ES-I3 (cell line): ENCODE results near the gene TASP1.

Source experiments
- H3K36me3 ChIP-seq: 2 replicates; pipeline ENCODE4 v1.6.1; 2013; ENCODE audit warnings: mild to moderate bottlenecking, low read length, control low read depth, moderate library complexity; ENCODE audit not compliant: insufficient read depth
- H3K4me1 ChIP-seq: 2 replicates; pipeline ENCODE4 v1.6.1; 2013; ENCODE audit warnings: mild to moderate bottlenecking, control low read depth, low read length; ENCODE audit not compliant: insufficient read depth
- H3K9ac ChIP-seq: 2 replicates; pipeline ENCODE4 v1.6.1; 2013; ENCODE audit warnings: low read depth, mild to moderate bottlenecking, low read length, moderate library complexity
- H3K9me3 ChIP-seq: 2 replicates; pipeline ENCODE4 v1.6.1; 2013; ENCODE audit warnings: mild to moderate bottlenecking, low read length, moderate library complexity; ENCODE audit not compliant: control insufficient read depth, insufficient read depth

Gene TASP1

GRCh38 chr20:13574071-13574470 lies 64.7 kb downstream of the TASP1 start:
- 0 out of 2 replicates have a peak, but pooled peaks cover 7% of the 10 kb centered on the region for H3K4me1 ChIP-seq
- H3K9ac ChIP-seq = no peak overlapping the region
- no peaks in the 10 kb centered on the region for H3K36me3 ChIP-seq
- peaks cover 6% of the 10 kb centered on the region; the same call in 1 of the 2 replicates for H3K9me3 ChIP-seq

GRCh38 chr20:13571662-13572061 lies 67.1 kb downstream of the TASP1 start:
- H3K36me3 ChIP-seq = no peaks in the 10 kb centered on the region
- H3K9ac ChIP-seq = no peak overlapping the region
- H3K9me3 ChIP-seq = peaks cover 6% of the 10 kb centered on the region; the same call in 1 of the 2 replicates
- H3K4me1 ChIP-seq = 0 out of 2 replicates have a peak, but pooled peaks cover 7% of the 10 kb centered on the region

GRCh38 chr20:13567663-13568062 lies 71.1 kb downstream of the TASP1 start:
- Histone ChIP-seq H3K4me1 (0 out of 2 replicates have a peak, but pooled peaks cover 7% of the 10 kb centered on the region), H3K9me3 (no peaks in the 10 kb centered on the region), H3K9ac (no peak overlapping the region), H3K36me3 (no peaks in the 10 kb centered on the region)

GRCh38 chr20:13563854-13564253 lies 74.9 kb downstream of the TASP1 start:
- no peaks in the 10 kb centered on the region for H3K4me1 ChIP-seq
- H3K9me3 ChIP-seq = no peaks in the 10 kb centered on the region
- H3K9ac ChIP-seq = no peak overlapping the region
- H3K36me3 ChIP-seq = no peaks in the 10 kb centered on the region

GRCh38 chr20:13554706-13555105 lies 84.0 kb downstream of the TASP1 start:
- no peaks in the 10 kb centered on the region for H3K36me3 ChIP-seq
- no peaks in the 10 kb centered on the region for H3K4me1 ChIP-seq
- H3K9ac ChIP-seq = no peak overlapping the region
- no peaks in the 10 kb centered on the region for H3K9me3 ChIP-seq

- Histone ChIP-seq H3K9me3 (no peaks in the 10 kb centered on the region), H3K4me1 (no peaks in the 10 kb centered on the region), H3K9ac (no peak overlapping the region), H3K36me3 (no peaks in the 10 kb centered on the region)
These were observed 84.7 kb downstream of the TASP1 start for GRCh38 chr20:13554076-13554475.

GRCh38 chr20:13552061-13552460 lies 86.7 kb downstream of the TASP1 start:
- Histone ChIP-seq H3K9me3 (no peaks in the 10 kb centered on the region), H3K9ac (no peak overlapping the region), H3K36me3 (no peaks in the 10 kb centered on the region), H3K4me1 (no peaks in the 10 kb centered on the region)

- Histone ChIP-seq H3K9me3 (no peaks in the 10 kb centered on the region), H3K9ac (no peak overlapping the region)
These were observed 89.3 kb downstream of the TASP1 start for GRCh38 chr20:13549451-13549850.

GRCh38 chr20:13546497-13547131 lies 92.1 kb downstream of the TASP1 start:
- H3K36me3 ChIP-seq = no peaks in the 10 kb centered on the region
- no peaks in the 10 kb centered on the region for H3K4me1 ChIP-seq
- H3K9me3 ChIP-seq = no peaks in the 10 kb centered on the region
- peak overlapping the region; percentile 7; the same call in 1 of the 2 replicates for H3K9ac ChIP-seq

More at GRCh38 chr20:13549451-13549850, 89.3 kb downstream of the TASP1 start:
- no peaks in the 10 kb centered on the region for H3K4me1 ChIP-seq
- H3K36me3 ChIP-seq = no peaks in the 10 kb centered on the region

GRCh38 chr20:13545790-13546189 lies 92.9 kb downstream of the TASP1 start:
- Histone ChIP-seq H3K36me3 (no peaks in the 10 kb centered on the region), H3K4me1 (no peaks in the 10 kb centered on the region), H3K9ac (no peak overlapping the region), H3K9me3 (no peaks in the 10 kb centered on the region)

- H3K9me3 ChIP-seq = no peaks in the 10 kb centered on the region
- no peaks in the 10 kb centered on the region for H3K4me1 ChIP-seq
- no peaks in the 10 kb centered on the region for H3K36me3 ChIP-seq
- no peak overlapping the region for H3K9ac ChIP-seq
These were observed 94.9 kb downstream of the TASP1 start for GRCh38 chr20:13543783-13544182.

- H3K9ac ChIP-seq = no peak overlapping the region
- H3K36me3 ChIP-seq = no peaks in the 10 kb centered on the region
- 0 out of 2 replicates have a peak, but pooled peaks cover 5% of the 10 kb centered on the region for H3K4me1 ChIP-seq
- H3K9me3 ChIP-seq = no peaks in the 10 kb centered on the region
These were observed 103.1 kb downstream of the TASP1 start for GRCh38 chr20:13535627-13536026.

- no peaks in the 10 kb centered on the region for H3K9me3 ChIP-seq
- H3K4me1 ChIP-seq = 0 out of 2 replicates have a peak, but pooled peaks cover 5% of the 10 kb centered on the region
- no peaks in the 10 kb centered on the region for H3K36me3 ChIP-seq
- no peak overlapping the region for H3K9ac ChIP-seq
These were observed 104.8 kb downstream of the TASP1 start for GRCh38 chr20:13533946-13534345.

- Histone ChIP-seq H3K9me3 (no peaks in the 10 kb centered on the region), H3K4me1 (no peaks in the 10 kb centered on the region), H3K9ac (no peak overlapping the region), H3K36me3 (no peaks in the 10 kb centered on the region)
These were observed 108.6 kb downstream of the TASP1 start for GRCh38 chr20:13530146-13530545.

- H3K9me3 ChIP-seq = no peaks in the 10 kb centered on the region
- no peaks in the 10 kb centered on the region for H3K36me3 ChIP-seq
- H3K4me1 ChIP-seq = no peaks in the 10 kb centered on the region
- no peak overlapping the region for H3K9ac ChIP-seq
These were observed 112.2 kb downstream of the TASP1 start for GRCh38 chr20:13526551-13526950.
